Kidney (tissue), 14 donors: ENCODE data around the gene MYH13. TPM values are rescaled to one million over a fixed set of nuclear protein-coding genes. Genes with fewer than 3 reads are reported as not detected.

Experiments used
- DNase-seq, 5 donors: peaks; one replicate each; pipeline ENCODE4 v3.0.0-alpha.2; 2013 to 2020
- FAIRE-seq: peaks from 2 replicates; lab custom pipeline; 2012; peaks lifted over from hg19 to GRCh38; lab: Jason Lieb, UNC
- H3K27ac ChIP-seq, 2 donors: one replicate each; pipeline ENCODE4 v1.7.0; 2013; ENCODE audit warnings: low read depth in 2 of 2, low read length in 2 of 2, inconsistent platforms in 1 of 2
- H3K27me3 ChIP-seq: one replicate; pipeline ENCODE4 v1.7.1; 2013; ENCODE audit warnings: low read length, inconsistent platforms; ENCODE audit not compliant: control insufficient read depth, insufficient read depth
- H3K36me3 ChIP-seq, 3 donors: one replicate each; pipeline versions ENCODE4 v1.7.0 to v1.7.1; 2013; ENCODE audit warnings: low read length in 3 of 3, control low read depth in 1 of 3, inconsistent platforms in 1 of 3; ENCODE audit not compliant: insufficient read depth in 3 of 3, control insufficient read depth in 2 of 3
- H3K4me1 ChIP-seq, 3 donors: one replicate each; pipeline versions ENCODE4 v1.7.0 to v1.7.1; 2013; ENCODE audit warnings: low read length in 3 of 3, inconsistent platforms in 1 of 3, low read depth in 1 of 3; ENCODE audit not compliant: control insufficient read depth in 2 of 3, insufficient read depth in 2 of 3
- H3K4me3 ChIP-seq, 3 donors: one replicate each; pipeline versions ENCODE4 v1.7.0 to v1.8.1; 2013; ENCODE audit warnings: low read length in 3 of 3, control low read depth in 1 of 3, inconsistent platforms in 1 of 3
- H3K9ac ChIP-seq, 3 donors: one replicate each; pipeline versions ENCODE4 v1.7.0 to v1.7.1; 2013; ENCODE audit warnings: low read length in 3 of 3, control low read depth in 1 of 3, inconsistent platforms in 1 of 3
- H3K9me3 ChIP-seq, 3 donors: one replicate each; pipeline versions ENCODE4 v1.7.0 to v1.7.1; 2013; ENCODE audit warnings: low read length in 3 of 3, control low read depth in 1 of 3, inconsistent platforms in 1 of 3; ENCODE audit not compliant: control insufficient read depth in 2 of 3, insufficient read depth in 1 of 3
- intact Hi-C: fragments of 100-400 bp; cut with DNase I; formaldehyde crosslinking; loops from one replicate; pipeline ENCODE4 v1.11.1; 2022
- polyA plus RNA-seq: library from polyadenylated mRNA; stranded (reverse); fragments of 350-450 nt; fragmentation: Illumina TruSeq; extraction: RNeasy Lipid Tissue Mini Kit (QIAGEN cat#74804); gene quantifications from one replicate; pipeline ENCODE4 v1.2.3, GENCODE V29; 2014; ENCODE audit warnings: low read depth, low replicate concordance; ENCODE audit not compliant: insufficient read depth
- total RNA-seq: library from RNA; stranded (reverse); fragmentation: NEBNext Ultra II Directional; extraction: Animal tissue kit (Norgen Biotek cat#: 25700); gene quantifications from one replicate; pipeline ENCODE4 v1.2.1, GENCODE V29; 2021
- TF ChIP-seq, protein P1 (sequence below): IDR thresholded peaks from 3 replicates; pipeline ENCODE4 v1.5.1; 2012; ENCODE audit warnings: mild to moderate bottlenecking, moderate library complexity, borderline replicate concordance; ENCODE audit not compliant: insufficient read depth; ENCODE audit errors: extremely low read depth
- donor health status: control.
- donor health status: control.
- donor health status: control.
- donor health status: control.
- donor health status: control.
- donor health status: DM: yes; HTN: yes; CAD: no.
- donor health status: Normal renal cell carcinoma (clear cell type).

Gene MYH13
- total and polyA plus RNA-seq, 2 donors from 2014 or later: not detected

- Histone ChIP-seq H3K9me3 (no peaks in the 10 kb centered on the region), H3K27ac (no peak overlapping the region), H3K4me3 (no peak overlapping the region), H3K4me1 (no peaks in the 10 kb centered on the region), H3K36me3 (no peaks in the 10 kb centered on the region), H3K27me3 (no peaks in the 10 kb centered on the region), H3K9ac (no peak overlapping the region)
- FAIRE-seq (no peak), DNase-seq (no peak)
- intact Hi-C loops: no loop called here
- TF ChIP-seq, protein P1, sequence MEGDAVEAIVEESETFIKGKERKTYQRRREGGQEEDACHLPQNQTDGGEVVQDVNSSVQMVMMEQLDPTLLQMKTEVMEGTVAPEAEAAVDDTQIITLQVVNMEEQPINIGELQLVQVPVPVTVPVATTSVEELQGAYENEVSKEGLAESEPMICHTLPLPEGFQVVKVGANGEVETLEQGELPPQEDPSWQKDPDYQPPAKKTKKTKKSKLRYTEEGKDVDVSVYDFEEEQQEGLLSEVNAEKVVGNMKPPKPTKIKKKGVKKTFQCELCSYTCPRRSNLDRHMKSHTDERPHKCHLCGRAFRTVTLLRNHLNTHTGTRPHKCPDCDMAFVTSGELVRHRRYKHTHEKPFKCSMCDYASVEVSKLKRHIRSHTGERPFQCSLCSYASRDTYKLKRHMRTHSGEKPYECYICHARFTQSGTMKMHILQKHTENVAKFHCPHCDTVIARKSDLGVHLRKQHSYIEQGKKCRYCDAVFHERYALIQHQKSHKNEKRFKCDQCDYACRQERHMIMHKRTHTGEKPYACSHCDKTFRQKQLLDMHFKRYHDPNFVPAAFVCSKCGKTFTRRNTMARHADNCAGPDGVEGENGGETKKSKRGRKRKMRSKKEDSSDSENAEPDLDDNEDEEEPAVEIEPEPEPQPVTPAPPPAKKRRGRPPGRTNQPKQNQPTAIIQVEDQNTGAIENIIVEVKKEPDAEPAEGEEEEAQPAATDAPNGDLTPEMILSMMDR: no peak
Measured at GRCh38 chr17:10420811-10421210, 48.0 kb upstream of the MYH13 start.

- Histone ChIP-seq H3K36me3 (no peaks in the 10 kb centered on the region), H3K4me3 (no peak overlapping the region), H3K27ac (no peak overlapping the region), H3K9me3 (no peaks in the 10 kb centered on the region), H3K4me1 (no peaks in the 10 kb centered on the region), H3K27me3 (no peaks in the 10 kb centered on the region), H3K9ac (no peak overlapping the region)
- DNase-seq (peak in 2 of 5 donors; percentile 13 to 41), FAIRE-seq (no peak)
- intact Hi-C loops: no loop called here
- TF ChIP-seq, protein P1: no peak
Measured at GRCh38 chr17:10417431-10417830, 44.6 kb upstream of the MYH13 start.

DNA sequence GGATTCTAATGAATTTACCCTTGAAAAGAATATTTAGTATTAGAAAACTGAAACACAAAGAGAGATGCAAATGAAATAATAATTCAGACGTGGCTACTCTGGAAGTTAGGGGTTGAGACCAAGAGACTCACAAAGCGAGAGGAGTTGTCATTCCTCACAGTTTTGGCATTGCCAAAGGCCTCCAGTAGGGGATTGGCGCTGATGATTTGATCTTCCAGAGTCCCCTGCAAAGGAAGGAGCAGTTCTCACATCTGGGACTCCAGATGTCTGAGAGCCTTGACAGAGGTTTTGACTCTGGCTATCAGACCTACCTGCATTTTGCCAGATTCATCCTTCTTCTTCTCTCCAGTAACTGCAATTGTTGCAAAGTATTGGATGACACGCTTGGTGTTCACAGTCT lies 42.4 kb upstream of the MYH13 start:
- Histone ChIP-seq H3K27ac (no peak overlapping the region), H3K9ac (no peak overlapping the region), H3K9me3 (no peaks in the 10 kb centered on the region), H3K36me3 (no peaks in the 10 kb centered on the region), H3K27me3 (no peaks in the 10 kb centered on the region), H3K4me3 (no peak overlapping the region), H3K4me1 (no peaks in the 10 kb centered on the region)
- FAIRE-seq (no peak), DNase-seq (no peak)
- intact Hi-C loops: no loop called here
- TF ChIP-seq, protein P1: no peak

DNA sequence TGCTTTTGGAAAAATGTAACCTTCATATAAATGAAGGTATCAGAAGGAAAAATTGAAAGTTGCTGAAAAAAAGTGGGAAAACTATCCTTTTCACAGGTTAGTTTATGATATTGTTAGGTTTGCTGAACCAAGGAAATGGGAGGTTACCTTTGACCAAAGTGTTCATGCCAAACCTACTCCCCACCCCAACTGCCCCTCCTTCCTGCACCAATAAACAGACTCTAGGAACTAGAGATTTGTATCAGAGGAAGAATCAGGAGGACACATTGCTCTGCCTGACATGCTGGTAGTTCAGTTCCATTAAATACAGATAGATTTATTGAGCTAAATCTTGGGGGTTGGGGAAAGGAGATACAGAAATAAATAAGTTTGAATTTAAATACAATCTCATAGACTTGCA lies 30.8 kb upstream of the MYH13 start:
- H3K9me3 ChIP-seq: no peaks in the 10 kb centered on the region
- intact Hi-C loops: no loop called here
- H3K4me1 ChIP-seq: no peaks in the 10 kb centered on the region
- H3K27ac ChIP-seq: no peak overlapping the region
- no peaks in the 10 kb centered on the region for H3K27me3 ChIP-seq
- FAIRE-seq: no peak
- DNase-seq: no peak
- H3K4me3 ChIP-seq: no peak overlapping the region
- no peak overlapping the region for H3K9ac ChIP-seq
- TF ChIP-seq, protein P1: no peak
- H3K36me3 ChIP-seq: no peaks in the 10 kb centered on the region
